Upper lobe of left lung (tissue), 4 donors: Measurements from ENCODE around the gene REM2.
"Not testable (repeated sequence)": the region's sequence is repeated elsewhere in the genome, so short reads cannot be mapped to it uniquely, and the experiment has no call there.

Source experiments
- EP300 ChIP-seq, 4 donors: sonication (generic); formaldehyde crosslinking; IDR thresholded peaks; one replicate each; pipeline ENCODE4 v1.5.1; 2017; ENCODE audit warnings: antibody characterized with exemption in 4 of 4, control low read depth in 2 of 4
- POLR2A ChIP-seq, 4 donors: fragments of 450-650 bp; IDR thresholded peaks; one replicate each; pipeline ENCODE4 v1.5.1; 2016 to 2017; ENCODE audit warnings: antibody characterized with exemption in 4 of 4, mild to moderate bottlenecking in 2 of 4
- TF ChIP-seq, protein P1 (sequence below), 6 experiments: fragments of 450-650 bp in 4 of 6; fragments of 200-600 bp in 2 of 6; sonication (generic) in 2 of 6; IDR thresholded peaks; one replicate each; pipeline ENCODE4 v1.5.1; 2016 to 2019; ENCODE audit warnings: antibody characterized with exemption in 6 of 6

GRCh38 chr14:22860377-22860776, 22.6 kb upstream of the REM2 start:
- not testable (repeated sequence) for TF ChIP-seq POLR2A, EP300 (IDR thresholded peaks at IDR 0.05)
- TF ChIP-seq, protein P1, sequence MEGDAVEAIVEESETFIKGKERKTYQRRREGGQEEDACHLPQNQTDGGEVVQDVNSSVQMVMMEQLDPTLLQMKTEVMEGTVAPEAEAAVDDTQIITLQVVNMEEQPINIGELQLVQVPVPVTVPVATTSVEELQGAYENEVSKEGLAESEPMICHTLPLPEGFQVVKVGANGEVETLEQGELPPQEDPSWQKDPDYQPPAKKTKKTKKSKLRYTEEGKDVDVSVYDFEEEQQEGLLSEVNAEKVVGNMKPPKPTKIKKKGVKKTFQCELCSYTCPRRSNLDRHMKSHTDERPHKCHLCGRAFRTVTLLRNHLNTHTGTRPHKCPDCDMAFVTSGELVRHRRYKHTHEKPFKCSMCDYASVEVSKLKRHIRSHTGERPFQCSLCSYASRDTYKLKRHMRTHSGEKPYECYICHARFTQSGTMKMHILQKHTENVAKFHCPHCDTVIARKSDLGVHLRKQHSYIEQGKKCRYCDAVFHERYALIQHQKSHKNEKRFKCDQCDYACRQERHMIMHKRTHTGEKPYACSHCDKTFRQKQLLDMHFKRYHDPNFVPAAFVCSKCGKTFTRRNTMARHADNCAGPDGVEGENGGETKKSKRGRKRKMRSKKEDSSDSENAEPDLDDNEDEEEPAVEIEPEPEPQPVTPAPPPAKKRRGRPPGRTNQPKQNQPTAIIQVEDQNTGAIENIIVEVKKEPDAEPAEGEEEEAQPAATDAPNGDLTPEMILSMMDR (IDR thresholded peaks at IDR 0.05), result not testable (repeated sequence)
